Measurements from ENCODE around the gene SYT13.

SYT13 gene, protein sequence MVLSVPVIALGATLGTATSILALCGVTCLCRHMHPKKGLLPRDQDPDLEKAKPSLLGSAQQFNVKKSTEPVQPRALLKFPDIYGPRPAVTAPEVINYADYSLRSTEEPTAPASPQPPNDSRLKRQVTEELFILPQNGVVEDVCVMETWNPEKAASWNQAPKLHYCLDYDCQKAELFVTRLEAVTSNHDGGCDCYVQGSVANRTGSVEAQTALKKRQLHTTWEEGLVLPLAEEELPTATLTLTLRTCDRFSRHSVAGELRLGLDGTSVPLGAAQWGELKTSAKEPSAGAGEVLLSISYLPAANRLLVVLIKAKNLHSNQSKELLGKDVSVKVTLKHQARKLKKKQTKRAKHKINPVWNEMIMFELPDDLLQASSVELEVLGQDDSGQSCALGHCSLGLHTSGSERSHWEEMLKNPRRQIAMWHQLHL

DNA sequence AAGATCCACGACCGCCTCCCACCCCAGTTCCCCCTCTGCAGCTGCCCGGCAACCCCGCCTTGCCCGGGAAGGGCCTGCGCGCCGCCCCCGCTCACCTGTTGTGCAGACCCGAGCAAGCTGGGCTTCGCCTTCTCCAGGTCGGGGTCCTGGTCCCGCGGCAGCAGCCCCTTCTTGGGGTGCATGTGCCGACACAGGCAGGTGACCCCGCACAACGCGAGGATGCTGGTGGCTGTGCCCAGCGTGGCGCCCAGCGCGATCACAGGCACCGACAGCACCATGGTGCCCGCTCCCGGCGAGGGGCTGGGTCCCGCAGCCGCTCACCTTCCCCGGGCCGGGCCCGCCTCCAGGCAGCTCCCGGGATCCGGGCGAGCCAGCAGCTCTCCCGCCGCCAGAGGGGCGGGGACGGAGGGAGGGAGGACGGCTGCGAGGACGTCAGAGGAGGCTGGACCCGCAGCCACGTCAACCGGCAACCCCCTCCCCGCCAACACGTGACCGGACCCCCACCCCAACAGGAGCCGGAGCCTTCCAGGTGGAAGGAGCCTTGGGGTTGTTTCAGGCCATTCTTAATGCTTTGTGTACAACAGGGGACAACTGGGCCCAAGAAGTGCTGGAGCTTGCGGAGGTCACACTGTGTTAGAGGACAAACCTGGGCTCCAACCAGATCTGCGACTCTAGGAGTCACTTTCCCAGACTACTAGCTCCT is at the start of gene SYT13:
Gene SYT13, minus strand, starts transcription at position 412 of the 703 bp plus-strand sequence. Its CDS starts 134 bp downstream, at position 278.
- no peak for DNase-seq (ENCODE audit: low read depth in 3 of 3)

- no peak for DNase-seq (ENCODE audit: low read depth in 3 of 3)
These were observed 49.3 kb upstream of the SYT13 start for GRCh38 chr11:45335434-45335833.

DNA sequence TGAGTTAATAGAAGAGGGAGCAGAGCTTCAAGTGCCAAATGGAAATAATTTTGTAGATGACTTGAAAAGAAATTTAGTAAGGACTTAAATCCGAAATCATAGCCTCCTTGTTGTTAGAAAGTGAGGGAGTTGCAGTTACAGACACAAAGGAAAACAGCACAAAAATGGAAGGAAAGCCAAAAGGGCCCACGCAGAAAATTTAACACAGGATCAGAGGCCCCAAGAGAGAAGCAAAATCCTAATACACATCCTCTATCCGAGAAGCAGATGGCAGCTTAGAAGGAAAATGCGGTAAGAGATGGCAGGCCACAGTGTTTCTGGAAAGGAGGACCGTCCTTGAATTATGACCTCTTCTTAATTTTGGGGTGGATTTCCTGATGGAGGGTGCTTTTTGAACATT is 48.7 kb upstream of the SYT13 start:
- no peak for DNase-seq (ENCODE audit: low read depth in 3 of 3)

DNA sequence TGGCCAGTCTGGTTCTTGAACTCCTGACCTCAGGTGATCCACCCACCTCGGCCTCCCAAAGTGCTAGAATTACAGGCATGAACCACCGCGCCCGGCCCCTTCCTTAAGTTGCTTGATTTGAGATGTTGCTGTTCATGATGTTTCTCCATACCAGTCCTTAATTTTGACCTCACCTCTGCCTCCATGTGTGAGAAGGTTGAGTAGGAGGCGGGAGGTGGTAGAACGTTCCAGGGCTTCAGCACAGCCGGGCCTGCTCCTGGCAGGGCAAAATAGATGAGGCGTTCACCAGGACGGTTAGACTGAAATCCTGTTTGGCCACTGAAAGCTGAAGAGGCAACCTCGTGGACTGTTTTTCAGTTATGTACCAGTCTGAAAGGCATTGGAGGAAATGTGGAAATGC is 48.3 kb upstream of the SYT13 start:
- DNase-seq (ENCODE audit: low read depth in 3 of 3), result no peak

DNA sequence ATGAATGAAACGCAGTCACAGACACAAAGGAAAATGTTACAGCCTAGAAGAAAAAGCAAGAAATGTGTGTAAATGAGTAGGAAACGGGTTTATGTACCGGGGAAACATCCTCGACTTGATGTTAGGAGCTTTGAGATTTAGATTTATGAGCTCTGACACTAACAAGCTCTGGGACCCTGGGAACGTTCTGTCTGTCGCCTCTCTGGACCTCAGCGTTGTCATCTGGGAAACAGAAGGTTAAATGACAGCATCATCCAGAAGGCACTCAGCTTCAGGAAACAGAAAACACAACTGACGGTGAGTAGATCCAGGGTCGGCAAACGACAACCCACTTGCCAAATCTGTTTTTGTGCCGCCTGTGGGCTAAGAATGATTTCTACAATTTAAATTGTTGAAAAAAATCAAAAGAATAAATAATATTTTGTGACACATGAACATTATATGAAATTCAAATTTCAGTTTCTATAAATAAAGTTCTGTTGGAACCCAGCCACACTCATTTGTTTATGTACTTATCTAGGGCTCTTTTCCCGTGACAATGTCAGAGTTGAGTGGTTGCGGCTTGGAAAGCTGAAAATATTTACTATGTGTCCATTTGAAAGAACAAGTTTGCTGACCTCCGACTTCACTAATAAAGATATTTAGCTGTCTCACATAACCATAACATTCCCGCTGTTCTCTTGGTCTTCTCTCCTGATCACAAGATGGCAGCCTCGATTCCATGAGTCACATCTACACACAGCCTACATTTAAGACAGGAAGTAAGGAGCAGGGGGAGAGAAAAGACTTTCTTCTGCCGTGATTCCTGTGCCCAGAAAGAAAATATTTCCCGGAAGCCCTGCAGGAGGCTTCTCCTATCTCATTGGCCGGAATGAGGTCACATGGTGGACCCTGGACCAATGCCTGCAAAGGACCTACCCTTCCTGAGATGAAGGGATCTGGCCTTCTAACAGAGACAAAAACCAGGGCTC is 47.1 kb upstream of the SYT13 start:
- no peak for DNase-seq (ENCODE audit: low read depth in 3 of 3)

- peak in 2 of 3 experiments; percentile 22 to 23 for DNase-seq (ENCODE audit: low read depth in 3 of 3)
These were observed 46.3 kb upstream of the SYT13 start for GRCh38 chr11:45332276-45332934.

DNA sequence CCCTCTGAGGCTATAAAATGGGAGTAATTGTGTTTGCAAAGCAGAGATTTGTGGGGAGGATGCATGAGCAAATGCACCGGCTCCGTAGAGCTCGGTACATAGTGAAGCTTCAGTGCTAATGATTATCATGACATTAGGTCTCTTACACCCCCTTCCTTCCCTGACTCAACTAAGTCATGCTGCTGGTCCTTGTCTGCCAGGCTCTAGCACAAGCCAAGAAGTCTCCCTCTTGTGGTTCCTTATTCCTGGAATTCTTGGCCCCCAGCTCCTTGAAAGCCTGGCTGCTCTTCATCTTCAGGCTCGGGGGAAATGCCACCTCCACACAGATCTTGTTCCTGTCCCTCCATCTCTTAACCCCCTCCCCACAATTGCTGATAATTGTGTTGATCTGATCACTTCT is 45.7 kb upstream of the SYT13 start:
- no peak for DNase-seq (ENCODE audit: low read depth in 3 of 3)

DNA sequence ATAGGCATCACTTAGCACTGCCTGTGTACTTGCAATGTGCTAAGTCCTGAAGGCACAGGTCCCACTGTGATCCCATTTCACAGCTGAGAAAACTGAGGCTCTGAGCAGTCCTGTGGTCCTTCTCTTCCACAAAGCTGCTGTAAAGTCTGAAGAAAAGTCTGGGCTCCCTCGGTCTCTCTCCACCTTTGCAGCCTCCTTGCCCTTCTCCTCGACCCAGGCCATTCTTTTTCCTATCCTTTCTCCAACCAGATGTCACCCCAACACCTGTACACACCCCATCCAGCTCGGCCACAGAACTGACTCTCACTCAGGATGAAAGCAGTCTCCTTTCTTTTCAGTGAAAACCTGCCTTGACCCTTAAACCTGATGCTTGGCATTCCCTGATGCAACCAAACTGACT is 42.6 kb upstream of the SYT13 start:
- no peak for DNase-seq (ENCODE audit: low read depth in 3 of 3)

DNA sequence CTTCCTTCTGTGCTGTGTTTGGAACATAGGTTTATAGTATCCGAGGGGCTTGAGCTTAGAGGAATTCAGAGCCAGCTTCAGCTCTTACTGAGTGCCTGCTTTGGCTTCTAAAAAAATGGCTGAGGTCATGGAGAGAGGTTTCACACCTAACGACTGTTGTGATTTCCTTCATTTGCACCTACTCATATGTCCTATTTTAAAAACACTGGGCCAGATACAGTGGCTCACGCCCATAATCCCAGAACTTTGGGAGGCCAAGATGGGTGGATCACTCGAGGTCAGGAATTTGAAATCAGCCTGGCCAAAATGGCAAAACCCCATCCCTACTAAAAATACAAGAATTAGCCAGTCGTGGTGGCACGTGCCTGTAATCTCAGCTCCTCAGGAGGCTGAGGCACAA is 38.3 kb upstream of the SYT13 start:
- no peak for DNase-seq (ENCODE audit: low read depth in 3 of 3)

GRCh38 chr11:45323601-45324249 is 37.6 kb upstream of the SYT13 start:
- no peak for DNase-seq (ENCODE audit: low read depth in 3 of 3)

DNA sequence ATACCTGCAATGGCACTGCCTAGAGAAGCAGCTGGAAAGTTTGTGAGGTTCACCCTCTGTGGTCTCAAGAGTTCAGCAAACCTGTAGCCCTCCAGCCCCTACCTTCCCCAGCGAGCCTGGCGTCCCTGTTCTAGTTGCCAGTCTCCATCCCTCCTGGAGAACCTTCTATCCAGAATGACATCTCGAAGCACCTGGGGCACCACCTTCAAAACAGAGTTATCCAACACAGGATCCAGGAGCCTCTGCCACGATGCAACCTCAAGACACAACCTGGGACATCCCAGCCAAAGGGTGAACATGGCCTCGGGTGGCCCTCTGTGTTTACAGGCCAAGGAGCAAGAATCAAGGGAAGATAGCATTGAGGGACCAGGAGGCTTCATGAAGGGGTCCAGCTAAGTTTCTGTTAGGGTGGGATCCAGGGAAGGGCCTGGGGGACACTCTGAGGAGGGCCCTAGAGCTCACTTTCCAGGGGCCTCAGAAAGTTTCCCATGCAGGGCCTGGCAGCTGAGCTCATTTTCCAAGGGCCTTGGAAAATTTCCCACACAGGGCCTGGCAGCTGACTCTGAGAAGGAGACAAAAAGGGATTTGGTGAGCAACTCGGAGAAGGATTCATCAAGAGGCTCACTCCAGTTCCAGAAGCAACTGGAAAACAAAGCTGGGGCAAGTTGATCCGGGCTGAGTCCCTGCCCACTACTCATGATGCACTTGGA is 36.9 kb upstream of the SYT13 start:
- no peak for DNase-seq (ENCODE audit: low read depth in 3 of 3)

- DNase-seq (ENCODE audit: low read depth in 3 of 3), result no peak
These were observed 36.1 kb upstream of the SYT13 start for GRCh38 chr11:45322111-45322705.

- no peak for DNase-seq (ENCODE audit: low read depth in 3 of 3)
These were observed 35.5 kb upstream of the SYT13 start for GRCh38 chr11:45321669-45322068.

- no peak for DNase-seq (ENCODE audit: low read depth in 3 of 3)
These were observed 35.0 kb upstream of the SYT13 start for GRCh38 chr11:45321031-45321595.

- no peak for DNase-seq (ENCODE audit: low read depth in 3 of 3)
These were observed 34.2 kb upstream of the SYT13 start for GRCh38 chr11:45320371-45320770.

- no peak for DNase-seq (ENCODE audit: low read depth in 3 of 3)
These were observed 32.9 kb upstream of the SYT13 start for GRCh38 chr11:45319077-45319476.

- no peak for DNase-seq (ENCODE audit: low read depth in 3 of 3)
These were observed 32.4 kb upstream of the SYT13 start for GRCh38 chr11:45318516-45318915.

GRCh38 chr11:45316258-45316657 is 30.1 kb upstream of the SYT13 start:
- no peak for DNase-seq (ENCODE audit: low read depth in 3 of 3)

DNA sequence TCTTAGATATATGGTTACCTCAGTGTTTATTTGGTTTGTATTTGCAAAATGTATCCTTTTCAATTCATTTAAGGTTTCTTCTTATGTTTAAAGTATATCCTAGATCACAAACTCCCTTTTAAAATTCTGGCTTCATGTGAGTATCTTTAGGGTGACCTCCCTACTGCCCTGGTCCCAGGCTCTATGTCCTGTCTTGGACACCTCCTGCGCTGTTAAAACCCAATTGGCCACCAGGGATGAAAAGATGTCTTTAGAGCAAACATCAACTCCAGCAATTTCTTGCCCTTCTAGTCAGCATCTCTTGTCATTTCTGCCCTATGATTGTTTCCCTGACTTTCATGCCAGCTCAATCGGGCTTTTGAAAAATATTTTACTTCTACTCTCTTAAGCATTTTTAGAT is 28.8 kb upstream of the SYT13 start:
- DNase-seq (ENCODE audit: low read depth in 3 of 3), result no peak
